Femur (tissue), 1 donor: ENCODE results near the gene ACIN1.

ENCODE experiments used
- DNase-seq: peaks from one replicate; pipeline ENCODE4 v3.0.0-alpha.2; 2017

ACIN1 gene, protein sequence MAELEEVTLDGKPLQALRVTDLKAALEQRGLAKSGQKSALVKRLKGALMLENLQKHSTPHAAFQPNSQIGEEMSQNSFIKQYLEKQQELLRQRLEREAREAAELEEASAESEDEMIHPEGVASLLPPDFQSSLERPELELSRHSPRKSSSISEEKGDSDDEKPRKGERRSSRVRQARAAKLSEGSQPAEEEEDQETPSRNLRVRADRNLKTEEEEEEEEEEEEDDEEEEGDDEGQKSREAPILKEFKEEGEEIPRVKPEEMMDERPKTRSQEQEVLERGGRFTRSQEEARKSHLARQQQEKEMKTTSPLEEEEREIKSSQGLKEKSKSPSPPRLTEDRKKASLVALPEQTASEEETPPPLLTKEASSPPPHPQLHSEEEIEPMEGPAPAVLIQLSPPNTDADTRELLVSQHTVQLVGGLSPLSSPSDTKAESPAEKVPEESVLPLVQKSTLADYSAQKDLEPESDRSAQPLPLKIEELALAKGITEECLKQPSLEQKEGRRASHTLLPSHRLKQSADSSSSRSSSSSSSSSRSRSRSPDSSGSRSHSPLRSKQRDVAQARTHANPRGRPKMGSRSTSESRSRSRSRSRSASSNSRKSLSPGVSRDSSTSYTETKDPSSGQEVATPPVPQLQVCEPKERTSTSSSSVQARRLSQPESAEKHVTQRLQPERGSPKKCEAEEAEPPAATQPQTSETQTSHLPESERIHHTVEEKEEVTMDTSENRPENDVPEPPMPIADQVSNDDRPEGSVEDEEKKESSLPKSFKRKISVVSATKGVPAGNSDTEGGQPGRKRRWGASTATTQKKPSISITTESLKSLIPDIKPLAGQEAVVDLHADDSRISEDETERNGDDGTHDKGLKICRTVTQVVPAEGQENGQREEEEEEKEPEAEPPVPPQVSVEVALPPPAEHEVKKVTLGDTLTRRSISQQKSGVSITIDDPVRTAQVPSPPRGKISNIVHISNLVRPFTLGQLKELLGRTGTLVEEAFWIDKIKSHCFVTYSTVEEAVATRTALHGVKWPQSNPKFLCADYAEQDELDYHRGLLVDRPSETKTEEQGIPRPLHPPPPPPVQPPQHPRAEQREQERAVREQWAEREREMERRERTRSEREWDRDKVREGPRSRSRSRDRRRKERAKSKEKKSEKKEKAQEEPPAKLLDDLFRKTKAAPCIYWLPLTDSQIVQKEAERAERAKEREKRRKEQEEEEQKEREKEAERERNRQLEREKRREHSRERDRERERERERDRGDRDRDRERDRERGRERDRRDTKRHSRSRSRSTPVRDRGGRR

DNA sequence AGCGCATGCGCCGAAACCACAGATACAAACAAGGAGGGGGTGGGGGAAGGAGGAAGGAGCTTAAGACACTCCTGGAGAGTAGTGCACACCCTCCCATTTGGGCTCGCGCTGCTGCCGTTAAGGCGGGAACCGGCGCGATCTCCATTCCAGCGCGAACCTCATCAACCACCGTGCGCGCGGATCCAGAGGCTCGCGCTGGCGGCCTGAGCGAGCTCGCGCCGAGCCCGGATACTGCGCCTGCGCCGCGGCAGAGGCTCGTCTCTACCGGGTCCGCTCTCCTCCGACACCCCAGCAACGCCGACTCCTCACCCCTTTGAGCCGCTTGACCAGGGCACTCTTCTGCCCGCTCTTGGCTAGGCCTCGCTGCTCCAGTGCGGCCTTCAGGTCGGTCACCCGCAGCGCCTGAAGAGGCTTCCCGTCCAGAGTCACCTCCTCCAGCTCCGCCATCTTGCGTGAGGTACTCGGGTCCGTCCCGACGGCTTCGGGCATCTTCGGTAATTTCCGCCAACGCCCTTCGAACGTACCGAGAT, at the start of gene ACIN1:
ACIN1 (minus strand) TSS at position 471 of the 530 bp plus-strand sequence; CDS start at position 447, 24 bp downstream.
- DNase-seq = peak; percentile 88

DNA sequence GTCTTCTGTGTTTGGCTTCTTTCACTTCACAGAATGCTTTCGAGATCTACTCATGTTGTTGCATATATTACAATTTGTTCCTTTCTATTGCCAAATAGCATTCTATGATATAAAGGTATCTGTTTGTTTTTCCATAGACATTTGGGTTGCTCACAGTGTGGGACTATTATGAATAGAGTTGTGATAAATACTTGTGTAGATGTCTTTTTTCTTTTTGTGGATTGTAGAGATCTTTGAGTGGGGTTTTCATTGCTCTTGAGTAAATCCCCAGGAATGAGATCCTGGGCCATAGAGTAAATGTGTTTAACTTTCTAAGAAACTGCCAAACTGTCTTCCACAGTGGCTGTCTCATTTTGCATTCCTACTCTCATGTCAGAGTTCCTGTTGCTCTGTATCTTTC, 49.0 kb upstream of the ACIN1 start:
- no peak for DNase-seq

DNA sequence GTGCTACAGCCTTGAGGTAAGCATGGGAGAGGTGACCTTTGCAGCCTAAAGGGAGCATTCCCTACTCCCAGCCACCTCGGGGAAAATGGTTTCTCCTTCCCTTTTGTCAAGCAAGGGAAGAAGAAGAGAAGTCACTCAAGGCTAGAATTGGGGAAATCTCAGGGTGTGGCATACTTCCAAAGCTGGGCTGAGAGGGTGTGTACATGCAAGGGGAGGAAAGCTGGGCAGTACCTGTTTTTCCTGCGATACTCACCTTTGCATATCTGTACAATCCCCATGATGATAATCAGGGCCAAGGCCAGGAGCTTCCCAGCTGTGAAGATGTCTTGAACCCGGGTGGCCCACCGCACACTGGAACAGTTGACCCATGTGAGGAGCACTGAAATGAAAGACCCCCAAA, 47.9 kb upstream of the ACIN1 start:
- no peak for DNase-seq

DNA sequence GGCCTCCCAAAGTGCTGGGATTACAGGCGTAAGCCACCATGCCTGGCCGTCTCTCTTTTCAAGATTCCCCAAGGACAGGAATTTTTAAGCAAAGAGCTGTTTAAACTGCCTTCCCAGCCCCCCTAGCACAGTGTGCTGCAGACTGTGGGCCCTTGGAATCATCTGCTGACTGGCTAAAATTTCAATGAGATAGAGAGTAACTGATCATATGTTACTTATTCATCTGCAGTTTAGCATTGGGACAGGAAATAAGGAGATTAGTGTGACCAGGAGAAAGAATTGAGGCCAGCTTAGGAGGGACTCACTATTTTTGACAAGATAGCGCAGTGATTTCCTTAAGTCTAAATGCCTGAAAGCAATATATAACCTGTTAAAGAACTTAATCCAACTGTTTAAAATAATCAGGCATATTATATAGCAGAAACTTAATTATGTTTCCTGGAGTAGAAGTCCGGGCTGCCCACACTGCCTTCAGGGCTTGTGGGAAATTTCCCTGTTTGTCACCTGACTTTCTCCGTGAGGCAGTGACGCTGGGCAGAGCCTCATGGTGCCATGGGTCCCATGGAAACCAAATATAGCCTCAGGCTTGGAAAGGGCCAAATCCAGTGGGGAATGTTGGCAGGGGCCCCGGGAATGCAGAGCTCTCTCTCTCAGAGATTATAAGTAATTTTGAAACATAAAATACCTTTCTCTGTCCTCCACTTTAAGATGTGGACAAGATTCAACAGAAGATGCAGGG, 46.9 kb upstream of the ACIN1 start:
- peak; percentile 61 for DNase-seq

DNA sequence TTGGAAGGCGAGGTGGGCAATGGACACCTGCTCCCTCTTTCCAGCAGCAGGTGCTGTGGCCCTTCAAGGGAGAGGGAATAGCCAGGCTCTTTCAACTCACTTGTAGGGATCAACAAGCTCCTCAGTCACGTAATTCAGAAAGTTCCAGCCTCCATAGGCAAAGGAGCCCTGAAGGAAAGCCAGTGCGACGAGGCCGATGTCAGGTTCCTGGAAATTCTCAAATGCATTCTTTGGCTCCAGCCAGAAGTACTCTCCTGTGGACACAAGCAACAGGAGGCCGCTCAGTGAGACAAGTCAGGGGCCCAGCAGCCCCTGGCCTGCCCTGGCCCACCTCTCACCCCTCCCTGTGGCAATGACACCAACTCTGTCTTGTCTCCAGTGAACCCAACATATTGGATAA, 45.4 kb upstream of the ACIN1 start:
- DNase-seq = no peak

DNA sequence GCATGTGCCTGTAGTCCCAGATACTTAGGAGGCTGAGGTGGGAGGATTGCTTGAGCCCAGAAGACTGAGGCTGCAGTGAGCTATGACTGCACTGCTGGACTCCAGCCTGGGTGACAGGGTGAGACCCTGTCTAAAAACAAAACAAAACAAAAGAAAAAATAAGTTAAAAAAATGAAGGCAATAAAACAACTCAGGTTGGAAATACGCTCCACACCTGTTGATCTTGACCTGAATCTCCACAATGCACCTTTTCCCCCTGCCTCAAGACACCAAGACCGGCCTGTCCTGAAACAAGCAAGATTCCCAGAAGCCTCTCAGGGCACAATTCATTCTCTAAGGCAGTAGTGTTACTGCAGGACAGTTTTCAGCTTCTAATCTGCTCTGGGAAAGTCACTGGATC, 44.9 kb upstream of the ACIN1 start:
- DNase-seq = no peak

DNA sequence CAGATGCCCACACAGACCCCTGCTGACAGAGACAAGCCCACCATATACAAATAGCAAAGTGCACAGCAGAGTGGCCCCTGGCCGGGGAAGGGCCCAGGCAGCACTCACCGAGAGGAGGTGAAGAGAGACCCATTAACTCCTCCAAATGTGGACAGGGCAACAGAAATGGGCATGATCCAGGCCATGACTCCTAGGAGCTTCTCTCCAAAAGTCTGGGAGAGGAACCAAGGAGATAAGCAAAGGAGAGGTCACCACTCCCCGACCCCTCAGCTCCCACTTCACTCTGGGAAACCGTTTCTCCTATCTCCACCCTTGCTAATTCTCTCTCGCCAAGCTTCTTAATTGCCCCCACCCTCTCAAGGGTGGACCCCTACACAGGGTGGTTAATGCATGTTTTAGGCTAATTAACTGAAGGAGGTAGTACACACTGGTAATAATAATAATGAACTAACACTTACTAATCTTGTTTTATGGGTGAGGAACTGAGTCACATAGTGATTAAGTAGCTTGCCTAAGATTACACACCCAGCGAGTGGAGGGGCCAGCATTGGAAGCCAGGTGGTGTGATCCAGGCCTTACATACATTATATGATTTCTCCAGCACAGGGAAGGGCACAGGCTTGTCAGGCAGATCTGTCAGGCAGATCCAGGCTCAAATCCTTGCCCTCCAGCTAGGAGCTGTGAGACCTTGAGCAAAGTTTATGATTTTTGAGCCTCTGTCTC, 43.0 kb upstream of the ACIN1 start:
- DNase-seq = no peak

DNA sequence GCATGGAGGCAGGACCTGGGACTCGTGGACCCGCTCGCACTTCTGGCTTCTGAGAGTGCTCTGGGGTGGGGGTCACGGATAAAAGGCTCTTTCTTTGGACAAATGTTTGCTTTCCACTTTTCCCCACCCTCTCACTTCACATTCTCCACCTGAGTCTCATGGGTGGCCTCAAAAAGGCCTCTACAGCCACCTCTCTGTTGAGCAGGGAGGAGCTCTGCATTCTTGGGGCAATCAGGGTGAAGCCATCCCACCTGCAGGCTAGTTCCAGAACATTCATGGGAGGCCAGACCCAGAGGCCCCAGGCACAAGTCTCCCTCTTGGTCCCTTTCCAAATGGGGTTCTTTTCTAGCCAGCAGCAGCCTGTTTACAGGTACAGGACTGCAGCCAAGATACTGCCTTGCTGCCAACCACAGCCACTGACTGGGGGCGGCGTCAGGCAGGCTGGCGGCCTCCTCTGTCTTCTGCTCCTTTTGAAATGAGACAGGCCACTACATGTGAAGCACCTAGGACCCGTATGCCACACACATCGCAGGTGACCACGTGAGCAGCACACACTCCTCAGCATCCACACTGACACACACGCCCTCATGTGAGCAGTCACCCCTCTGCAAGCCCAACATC, 42.4 kb upstream of the ACIN1 start:
- DNase-seq = no peak

DNA sequence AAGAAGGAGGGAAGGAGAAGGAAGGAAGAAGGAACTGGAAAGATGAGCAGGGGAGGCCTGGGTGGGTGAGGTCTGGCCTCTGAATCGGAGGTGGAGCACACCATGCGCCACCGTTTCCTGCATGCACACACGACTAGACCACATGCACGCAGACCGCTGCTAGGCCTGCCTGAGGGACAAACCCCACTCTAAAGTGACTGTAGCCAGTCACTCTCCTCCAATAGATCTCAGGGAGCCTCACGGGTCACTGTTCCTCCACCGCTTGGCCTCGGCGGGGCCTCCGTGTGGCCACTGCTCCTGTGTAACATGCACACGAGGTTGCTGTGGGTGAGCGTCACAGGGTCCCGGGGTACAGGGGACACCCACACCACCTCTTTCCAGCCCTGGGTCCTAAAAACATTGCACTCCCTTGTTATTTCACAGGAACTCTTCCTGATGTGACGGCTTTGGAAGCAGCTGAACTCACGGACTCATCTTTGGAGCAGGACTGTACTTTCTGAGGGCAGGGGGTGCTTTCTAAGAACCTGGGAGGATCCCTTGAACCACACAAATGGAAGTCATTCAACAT, 41.7 kb upstream of the ACIN1 start:
- no peak for DNase-seq

DNA sequence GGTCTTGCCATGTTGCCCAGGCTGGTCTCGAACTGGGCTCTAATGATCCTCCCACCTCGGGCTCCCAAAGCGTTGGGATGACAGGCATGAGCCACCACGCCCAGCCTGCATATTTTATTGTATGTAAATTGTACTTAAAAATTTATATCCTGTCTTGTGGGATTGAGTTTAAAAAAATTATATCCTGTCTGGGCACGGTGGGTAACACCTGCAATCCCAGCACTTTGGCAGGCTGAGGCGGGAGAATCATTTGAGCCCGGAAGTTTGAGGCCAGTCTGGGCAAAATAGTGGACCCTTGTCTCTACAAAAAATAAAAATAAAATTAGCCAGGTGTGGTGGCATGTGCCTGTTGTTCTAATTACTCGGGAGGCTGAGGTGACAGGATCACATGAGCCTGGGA, 38.0 kb upstream of the ACIN1 start:
- no peak for DNase-seq

DNA sequence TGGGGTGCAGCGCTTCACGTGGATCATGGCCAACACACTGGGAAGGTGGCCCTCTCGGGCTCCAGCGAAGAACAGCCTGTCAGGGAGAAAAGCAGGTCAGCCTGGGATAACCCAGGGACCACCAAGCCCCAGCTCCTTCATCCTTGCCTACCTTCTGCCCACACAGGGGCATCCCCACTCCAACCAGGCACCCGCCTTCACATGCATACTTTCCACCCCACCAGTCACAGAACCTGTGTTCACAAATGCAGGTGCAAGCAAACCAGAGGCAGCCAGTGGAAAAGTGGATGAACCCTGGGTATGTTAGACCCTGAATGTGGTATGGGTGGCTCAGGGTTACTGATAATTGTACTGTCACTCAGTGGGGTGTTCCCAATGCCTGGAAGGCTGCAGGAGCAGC, 36.5 kb upstream of the ACIN1 start:
- DNase-seq = no peak

DNA sequence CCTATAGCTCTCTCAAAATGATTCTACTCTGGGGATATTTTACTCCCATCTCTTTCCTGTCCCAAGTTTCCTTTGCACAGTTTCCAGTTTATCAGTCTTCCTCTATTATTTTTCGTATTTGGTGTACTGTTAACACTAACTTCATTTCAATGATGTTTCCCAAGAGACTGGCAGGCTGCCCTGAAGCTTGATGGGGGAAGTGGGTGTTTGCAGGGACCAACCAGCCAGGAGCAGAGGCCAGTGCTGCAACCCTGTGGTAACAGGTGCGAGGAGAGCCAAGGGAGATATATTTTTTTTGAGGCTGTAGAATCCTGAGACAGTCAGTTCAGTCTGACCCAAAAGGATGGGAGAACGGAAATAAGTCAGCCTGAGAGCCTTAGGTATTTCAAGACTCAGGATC, 35.9 kb upstream of the ACIN1 start:
- DNase-seq = no peak

DNA sequence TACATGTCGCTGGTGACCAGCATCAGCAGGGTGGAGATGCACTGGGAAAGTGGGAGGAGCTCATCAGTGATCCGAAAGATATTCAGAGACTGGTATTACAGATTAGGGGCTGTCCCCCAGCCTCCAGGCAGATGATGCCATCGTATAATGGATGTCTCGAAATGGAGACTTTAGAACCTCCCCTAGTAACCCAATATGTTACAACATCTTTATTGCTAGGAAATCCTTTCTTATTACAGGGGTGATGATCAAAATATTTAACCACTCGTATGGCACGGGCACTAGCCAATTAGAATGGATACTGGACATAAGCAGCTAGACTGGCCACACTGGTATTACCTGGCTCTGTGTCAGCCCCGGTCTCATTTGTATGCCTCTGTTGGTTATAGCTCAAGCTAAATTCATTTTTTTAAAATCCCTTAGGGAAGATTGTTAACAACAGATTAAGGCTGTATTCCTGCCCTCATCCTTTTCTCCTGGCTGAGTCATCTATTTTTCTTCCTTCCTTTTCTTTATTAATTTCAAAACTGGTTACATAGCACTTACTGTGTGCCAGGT, 34.9 kb upstream of the ACIN1 start:
- no peak for DNase-seq

DNA sequence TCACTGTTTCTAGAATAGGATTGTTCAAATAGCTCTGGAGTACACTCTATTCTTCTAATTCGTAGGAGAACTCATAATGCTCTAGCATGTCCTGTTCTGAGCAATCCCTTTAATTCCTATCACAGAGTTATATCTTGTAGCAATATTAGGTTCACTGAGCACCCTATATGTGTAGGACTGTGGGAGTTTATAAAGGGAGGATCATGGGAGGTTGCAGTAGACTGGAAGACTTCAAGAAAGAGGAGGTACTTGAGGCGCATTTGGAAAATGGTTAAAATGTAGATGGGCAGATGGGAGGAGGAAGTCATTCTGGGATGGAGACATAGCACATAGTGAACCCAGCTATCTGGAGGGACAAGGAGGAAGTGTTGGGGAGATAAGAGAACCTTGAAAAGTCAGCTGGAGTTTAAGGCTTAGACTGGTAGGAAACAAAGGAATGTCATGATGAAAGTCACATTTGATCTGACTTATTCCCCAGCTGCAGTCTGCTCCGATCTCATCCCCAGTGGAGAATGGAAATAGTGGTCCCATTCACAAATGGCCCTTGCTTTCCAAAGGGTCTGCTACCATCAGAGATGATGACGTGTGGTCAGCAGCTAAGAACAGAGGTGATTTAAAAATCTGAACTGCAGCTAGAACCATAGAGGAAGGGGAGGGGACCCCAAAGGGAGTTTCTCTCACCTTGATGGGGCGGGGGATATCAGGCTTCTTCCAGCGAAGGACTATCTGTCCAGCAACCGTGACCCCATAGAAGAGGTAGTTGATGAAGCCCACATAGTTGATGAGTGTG, 34.2 kb upstream of the ACIN1 start:
- no peak for DNase-seq

DNA sequence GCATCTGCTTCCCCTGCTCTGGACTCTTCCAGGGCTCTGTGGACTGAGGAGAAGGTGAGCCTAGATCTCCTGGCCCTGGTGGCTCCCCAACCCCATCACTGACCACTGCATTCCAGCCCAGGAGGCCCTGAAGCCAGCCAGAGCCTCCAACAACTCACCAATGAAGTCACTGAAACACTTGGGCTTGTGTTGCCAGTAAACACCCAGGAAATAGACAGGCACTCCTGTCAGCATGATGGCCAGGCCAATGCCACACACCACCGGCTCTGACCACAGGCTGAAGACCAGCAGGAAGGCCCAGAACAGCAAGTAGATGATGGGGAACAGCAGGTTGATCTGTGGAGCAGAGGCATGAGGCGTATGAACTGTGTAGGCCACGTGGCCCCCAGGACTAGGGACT, 32.9 kb upstream of the ACIN1 start:
- no peak for DNase-seq

DNA sequence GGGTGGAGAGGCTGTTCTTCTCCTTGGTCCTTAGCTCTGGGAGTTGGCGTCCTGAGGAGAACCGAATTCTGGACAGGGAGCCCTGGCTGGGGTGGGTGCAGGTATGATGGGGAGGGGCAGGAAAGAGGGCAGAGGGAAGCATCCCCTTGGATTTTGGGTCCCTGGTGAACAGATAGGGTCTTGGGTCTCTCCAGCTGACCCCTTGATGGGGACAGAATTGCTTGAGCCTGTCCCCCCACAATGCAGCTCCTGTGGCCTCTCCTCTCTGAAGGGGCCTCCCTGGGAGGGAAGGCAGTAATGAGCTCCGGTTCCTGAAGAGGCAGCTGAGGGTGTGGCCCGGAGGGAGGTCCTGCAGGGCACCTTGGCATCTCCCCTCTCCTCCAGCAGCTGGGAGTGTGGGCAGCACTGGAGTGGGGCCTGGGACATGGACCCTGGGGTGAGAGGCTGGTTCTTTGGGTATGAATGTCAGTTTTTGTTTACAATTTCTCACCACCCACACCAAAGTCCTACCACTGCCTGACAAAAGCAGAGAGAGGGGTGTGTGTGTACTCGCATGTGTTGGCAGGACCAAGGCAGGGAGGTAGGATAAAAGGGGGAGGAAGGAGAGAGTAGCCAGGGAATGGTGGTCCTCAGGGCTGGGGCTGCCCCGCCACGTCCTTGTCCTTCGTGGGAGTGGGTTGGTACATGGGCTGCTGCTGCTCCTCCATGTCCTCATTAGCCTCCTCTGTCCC, 31.8 kb upstream of the ACIN1 start:
- no peak for DNase-seq

DNA sequence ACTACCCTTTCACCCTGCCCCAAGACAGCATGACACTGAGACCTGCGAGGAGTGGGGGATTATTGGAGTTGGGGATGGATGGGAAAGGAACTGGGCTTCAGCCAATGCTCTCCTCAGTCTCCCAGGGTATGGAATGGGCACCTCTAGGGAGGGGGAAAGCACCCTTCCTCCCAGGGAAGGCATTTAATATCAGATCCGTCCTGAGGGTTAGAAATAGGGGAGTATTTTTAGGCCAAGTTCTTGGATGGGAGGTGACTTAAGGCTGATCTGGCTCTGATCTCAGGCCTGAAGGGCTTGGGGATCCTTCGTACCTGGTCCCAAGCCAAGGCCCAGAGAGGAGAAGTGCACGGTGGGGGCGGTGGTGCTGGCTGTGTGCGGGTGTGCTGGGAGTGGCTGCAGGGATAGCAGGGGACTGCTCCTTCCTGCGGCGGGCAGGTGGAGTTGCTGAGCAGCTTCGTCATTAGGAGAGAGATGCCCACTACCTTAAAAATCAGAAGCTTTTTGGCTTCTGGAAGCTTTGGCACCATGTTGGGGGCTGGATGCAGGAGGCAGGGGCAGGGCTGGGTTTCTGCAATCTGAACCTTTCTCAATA, 31.1 kb upstream of the ACIN1 start:
- no peak for DNase-seq

DNA sequence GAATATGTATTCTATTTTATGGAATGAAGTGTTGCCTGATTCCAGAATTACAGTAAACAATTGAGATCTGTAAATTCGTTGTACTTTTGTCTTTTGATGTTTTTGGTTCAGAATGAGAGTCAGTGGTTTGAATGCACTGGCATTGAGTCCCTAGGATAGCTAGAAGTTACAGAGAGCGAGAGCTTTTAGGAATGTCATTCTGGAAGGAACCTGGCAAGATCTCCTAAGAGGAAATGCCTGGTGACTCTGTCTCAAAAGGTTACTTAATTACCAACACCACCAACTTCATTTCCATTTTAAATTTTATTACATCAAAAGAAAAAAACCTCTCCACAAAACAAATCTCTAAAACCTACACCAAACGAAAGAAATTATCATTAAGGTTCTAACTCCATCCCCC, 30.1 kb upstream of the ACIN1 start:
- DNase-seq = no peak
